Lower leg skin (tissue), 3 donors: ENCODE data around the gene RTCA.

ENCODE experiments used
- POLR2A ChIP-seq, 2 donors: fragments of 450-650 bp; IDR thresholded peaks; one replicate each; pipeline ENCODE4 v1.6.1; 2016 to 2017; ENCODE audit warnings: antibody characterized with exemption in 2 of 2, mild to moderate bottlenecking in 1 of 2, moderate library complexity in 1 of 2
- TF ChIP-seq, protein P1 (sequence below), 3 donors: fragments of 450-650 bp; IDR thresholded peaks; one replicate each; pipeline ENCODE4 v1.5.1; 2016; ENCODE audit warnings: antibody characterized with exemption in 3 of 3, mild to moderate bottlenecking in 3 of 3, moderate library complexity in 2 of 3

DNA sequence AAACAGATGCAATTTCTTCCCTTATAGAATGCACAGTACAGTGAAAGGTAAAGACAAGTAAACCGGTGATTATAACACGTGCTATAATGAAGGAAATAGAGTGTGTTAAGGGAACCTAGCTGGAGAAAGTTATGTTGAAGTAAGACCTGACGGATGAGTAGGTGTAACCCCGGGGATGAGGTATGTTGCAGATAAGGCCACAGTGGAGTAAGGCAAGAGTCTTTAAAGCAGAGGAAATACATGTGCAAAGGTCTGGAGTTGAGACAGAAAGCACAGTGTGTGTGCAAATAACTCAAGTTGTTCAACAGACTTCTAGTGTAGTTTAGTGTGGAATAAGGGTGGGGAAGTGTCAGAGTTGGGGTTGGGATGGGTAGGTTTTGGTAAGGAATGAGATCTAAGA, 19.3 kb upstream of the RTCA start:
- TF ChIP-seq, protein P1, sequence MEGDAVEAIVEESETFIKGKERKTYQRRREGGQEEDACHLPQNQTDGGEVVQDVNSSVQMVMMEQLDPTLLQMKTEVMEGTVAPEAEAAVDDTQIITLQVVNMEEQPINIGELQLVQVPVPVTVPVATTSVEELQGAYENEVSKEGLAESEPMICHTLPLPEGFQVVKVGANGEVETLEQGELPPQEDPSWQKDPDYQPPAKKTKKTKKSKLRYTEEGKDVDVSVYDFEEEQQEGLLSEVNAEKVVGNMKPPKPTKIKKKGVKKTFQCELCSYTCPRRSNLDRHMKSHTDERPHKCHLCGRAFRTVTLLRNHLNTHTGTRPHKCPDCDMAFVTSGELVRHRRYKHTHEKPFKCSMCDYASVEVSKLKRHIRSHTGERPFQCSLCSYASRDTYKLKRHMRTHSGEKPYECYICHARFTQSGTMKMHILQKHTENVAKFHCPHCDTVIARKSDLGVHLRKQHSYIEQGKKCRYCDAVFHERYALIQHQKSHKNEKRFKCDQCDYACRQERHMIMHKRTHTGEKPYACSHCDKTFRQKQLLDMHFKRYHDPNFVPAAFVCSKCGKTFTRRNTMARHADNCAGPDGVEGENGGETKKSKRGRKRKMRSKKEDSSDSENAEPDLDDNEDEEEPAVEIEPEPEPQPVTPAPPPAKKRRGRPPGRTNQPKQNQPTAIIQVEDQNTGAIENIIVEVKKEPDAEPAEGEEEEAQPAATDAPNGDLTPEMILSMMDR (IDR thresholded peaks at IDR 0.05) = no peak
- TF ChIP-seq POLR2A (IDR thresholded peaks at IDR 0.05) = no peak
